Lower leg skin (tissue), 4 donors: ENCODE results near the gene FSTL5. TPM values are rescaled to one million over a fixed set of nuclear protein-coding genes. Genes with fewer than 3 reads are reported as not detected.

Experiments used
- DNase-seq, 2 donors: peaks; one replicate each; pipeline ENCODE4 v3.0.0-alpha.2; 2019; ENCODE audit warnings: low spot score in 2 of 2
- H3K4me3 ChIP-seq: fragments of 200-600 bp; sonication (generic); 2 replicates; pipeline ENCODE4 v1.5.1; 2017; ENCODE audit warnings: mild to moderate bottlenecking, low read depth; ENCODE audit not compliant: poor library complexity, severe bottlenecking
- POLR2A ChIP-seq, 2 donors: fragments of 450-650 bp; IDR thresholded peaks; one replicate each; pipeline ENCODE4 v1.6.1; 2016 to 2017; ENCODE audit warnings: antibody characterized with exemption in 2 of 2, mild to moderate bottlenecking in 1 of 2, moderate library complexity in 1 of 2
- WGBS, 2 donors: methylation state at CpG; one replicate each; pipeline ENCODE4 v1.1.5; 2018; 5-methylcytosine and 5-hydroxymethylcytosine counted together
- intact Hi-C: fragments of 100-400 bp; cut with DNase I; formaldehyde crosslinking; loops from one replicate; pipeline ENCODE4 v1.15.0; 2023; ENCODE audit warnings: low total_unique reads
- total RNA-seq, 4 donors: library from RNA; depleted of rRNA; stranded (reverse); fragments of >200 nt; gene quantifications; one replicate each; pipeline ENCODE4 v1.1.0, GENCODE V29; 2016
- TF ChIP-seq, protein P1 (sequence below), 3 donors: fragments of 450-650 bp; IDR thresholded peaks; one replicate each; pipeline ENCODE4 v1.5.1; 2016; ENCODE audit warnings: antibody characterized with exemption in 3 of 3, mild to moderate bottlenecking in 3 of 3, moderate library complexity in 2 of 3

Gene FSTL5
- total RNA-seq, 4 donors from 2014 or later: not detected

DNA sequence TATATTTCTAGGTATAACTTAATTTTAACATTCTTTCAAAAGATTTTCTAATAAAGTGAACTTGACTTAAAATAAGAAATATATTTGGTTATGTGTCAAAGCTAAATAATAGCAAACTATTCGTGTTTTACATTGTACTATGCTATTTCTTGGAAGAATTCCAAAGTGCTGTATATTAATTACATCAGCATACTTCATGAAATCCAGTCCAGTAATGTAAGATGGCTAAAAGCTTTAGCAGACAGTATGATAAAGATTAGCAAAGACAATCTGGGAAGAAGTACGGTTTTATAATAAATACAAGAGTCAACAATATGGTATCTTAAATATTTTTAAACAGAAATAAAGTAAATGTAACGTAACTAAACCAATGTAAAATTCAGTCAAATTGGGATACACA lies 125.7 kb downstream of the FSTL5 start:
- DNase-seq: no peak
- intact Hi-C loops: no loop called here
- H3K4me3 ChIP-seq: no peak overlapping the region
- WGBS, 2 donors: 59 to 60% methylated on average over 3 of the region's 3 CpGs
- TF ChIP-seq, protein P1, sequence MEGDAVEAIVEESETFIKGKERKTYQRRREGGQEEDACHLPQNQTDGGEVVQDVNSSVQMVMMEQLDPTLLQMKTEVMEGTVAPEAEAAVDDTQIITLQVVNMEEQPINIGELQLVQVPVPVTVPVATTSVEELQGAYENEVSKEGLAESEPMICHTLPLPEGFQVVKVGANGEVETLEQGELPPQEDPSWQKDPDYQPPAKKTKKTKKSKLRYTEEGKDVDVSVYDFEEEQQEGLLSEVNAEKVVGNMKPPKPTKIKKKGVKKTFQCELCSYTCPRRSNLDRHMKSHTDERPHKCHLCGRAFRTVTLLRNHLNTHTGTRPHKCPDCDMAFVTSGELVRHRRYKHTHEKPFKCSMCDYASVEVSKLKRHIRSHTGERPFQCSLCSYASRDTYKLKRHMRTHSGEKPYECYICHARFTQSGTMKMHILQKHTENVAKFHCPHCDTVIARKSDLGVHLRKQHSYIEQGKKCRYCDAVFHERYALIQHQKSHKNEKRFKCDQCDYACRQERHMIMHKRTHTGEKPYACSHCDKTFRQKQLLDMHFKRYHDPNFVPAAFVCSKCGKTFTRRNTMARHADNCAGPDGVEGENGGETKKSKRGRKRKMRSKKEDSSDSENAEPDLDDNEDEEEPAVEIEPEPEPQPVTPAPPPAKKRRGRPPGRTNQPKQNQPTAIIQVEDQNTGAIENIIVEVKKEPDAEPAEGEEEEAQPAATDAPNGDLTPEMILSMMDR (IDR thresholded peaks at IDR 0.05): no peak
- TF ChIP-seq POLR2A (IDR thresholded peaks at IDR 0.05): no peak

DNA sequence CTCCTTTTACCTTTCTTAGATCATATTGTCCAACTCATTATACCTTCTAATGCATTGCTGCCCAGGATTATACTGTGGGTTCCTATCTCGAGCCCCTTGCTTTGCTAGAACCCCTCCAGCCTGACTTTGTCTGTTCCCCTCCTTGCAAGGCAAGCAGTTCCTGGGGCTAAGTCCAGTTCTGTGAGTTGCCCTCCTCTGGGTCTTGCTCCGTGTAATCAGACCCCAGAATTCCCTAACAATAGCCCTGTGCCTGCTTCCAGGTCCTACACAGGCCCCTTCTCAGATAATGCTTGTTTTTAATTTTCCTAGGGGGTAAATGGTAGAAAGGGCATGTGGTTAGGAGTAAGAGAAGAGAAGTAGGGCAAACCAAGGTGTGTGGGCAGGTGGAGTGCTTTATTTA lies 145.9 kb downstream of the FSTL5 start:
- intact Hi-C loops: no loop called here
- TF ChIP-seq POLR2A (IDR thresholded peaks at IDR 0.05): no peak
- TF ChIP-seq, protein P1 (IDR thresholded peaks at IDR 0.05): no peak
- no peak overlapping the region for H3K4me3 ChIP-seq
- DNase-seq: no peak
- 57 to 63% methylated on average over 2 of the region's 2 CpGs for WGBS, 2 donors

DNA sequence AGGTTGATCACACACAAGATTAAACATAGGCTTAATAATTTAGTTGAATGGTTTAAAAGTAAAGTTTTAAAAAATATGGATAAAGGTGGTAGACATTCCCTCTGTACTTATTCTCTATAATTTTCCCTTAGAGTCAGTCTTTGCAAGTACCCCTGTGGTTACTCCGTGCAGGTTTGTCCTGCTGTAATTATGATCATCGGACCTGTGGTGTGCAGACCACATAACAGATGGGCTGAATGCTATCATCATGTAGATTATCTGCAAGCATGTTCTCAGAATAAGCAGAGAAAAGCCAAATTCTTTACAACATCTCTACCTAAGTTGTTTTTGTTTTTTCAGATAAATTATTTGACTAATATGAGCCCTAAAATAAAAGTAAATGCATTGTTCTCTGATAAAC lies 146.8 kb downstream of the FSTL5 start:
- intact Hi-C loops: no loop called here
- H3K4me3 ChIP-seq: no peak overlapping the region
- WGBS, 2 donors: 88 to 91% methylated on average over 2 of the region's 2 CpGs
- no peak for DNase-seq
- TF ChIP-seq POLR2A (IDR thresholded peaks at IDR 0.05): no peak
- TF ChIP-seq, protein P1 (IDR thresholded peaks at IDR 0.05): no peak

DNA sequence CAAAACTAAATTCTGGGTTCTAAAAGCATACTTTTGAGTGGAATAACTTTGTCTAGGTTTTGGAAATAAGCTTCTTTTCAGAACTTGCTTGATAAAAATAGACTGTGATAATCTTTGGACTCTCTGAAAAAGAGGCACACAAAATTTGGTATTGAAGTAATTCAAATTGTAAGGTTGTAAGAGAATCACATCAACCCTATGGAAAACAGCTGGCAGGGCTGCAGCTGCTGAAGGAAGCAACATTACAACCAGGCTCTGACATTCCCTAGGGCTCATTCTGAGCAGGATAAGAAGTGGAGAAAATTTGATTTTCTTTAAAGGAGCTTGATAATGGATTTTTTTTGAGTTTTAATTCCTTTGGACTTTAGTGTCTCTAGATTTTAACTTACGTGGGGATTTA lies 147.6 kb downstream of the FSTL5 start:
- intact Hi-C loops: no loop called here
- TF ChIP-seq POLR2A (IDR thresholded peaks at IDR 0.05): no peak
- TF ChIP-seq, protein P1 (IDR thresholded peaks at IDR 0.05): no peak
- no peak for DNase-seq
- no peak overlapping the region for H3K4me3 ChIP-seq
- WGBS, 2 donors: 0% methylated on average over 1 of the region's 1 CpG

DNA sequence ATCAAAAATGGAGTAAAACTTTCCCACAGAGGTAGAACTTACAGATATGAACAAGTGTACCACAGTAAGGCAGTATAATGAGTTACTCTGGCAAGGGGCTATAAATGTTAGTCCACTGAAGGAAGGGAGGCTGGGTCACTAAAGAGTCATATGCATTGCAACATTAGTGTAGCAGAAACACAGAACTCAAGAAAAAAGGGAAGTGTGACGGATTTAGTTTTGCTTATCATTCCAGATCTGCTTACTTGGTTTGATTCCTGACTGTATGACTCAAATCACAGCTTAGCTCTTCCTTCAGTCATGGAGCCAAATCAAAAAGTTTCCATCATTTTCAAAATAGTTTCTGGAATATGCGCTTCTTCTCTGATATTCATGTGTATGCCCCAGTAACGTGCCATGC lies 148.7 kb downstream of the FSTL5 start:
- 48 to 74% methylated on average over 3 of the region's 3 CpGs for WGBS, 2 donors
- H3K4me3 ChIP-seq: no peak overlapping the region
- TF ChIP-seq POLR2A (IDR thresholded peaks at IDR 0.05): no peak
- TF ChIP-seq, protein P1 (IDR thresholded peaks at IDR 0.05): no peak
- no peak for DNase-seq
- intact Hi-C loops: no loop called here

DNA sequence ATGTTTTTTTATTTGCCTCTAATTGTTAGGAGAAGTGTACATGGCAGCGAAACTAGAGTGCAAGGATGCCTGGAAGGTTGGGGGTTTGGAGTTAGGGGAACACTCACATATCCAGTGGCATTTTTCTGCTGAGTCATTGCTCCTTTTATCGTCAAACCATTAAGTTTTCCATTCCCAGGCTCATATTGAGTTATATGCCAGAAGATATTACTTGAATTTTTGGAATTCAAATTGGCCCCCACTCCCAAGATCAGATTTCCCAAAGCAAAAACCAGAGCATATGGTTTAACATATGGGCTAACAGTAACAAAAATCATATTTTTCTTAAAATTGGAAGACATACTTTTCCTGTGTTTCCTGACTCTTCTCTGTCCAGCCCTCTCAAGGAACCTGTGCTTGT lies 152.7 kb downstream of the FSTL5 start:
- intact Hi-C loops: no loop called here
- H3K4me3 ChIP-seq: no peak overlapping the region
- TF ChIP-seq, protein P1 (IDR thresholded peaks at IDR 0.05): no peak
- no peak for TF ChIP-seq POLR2A (IDR thresholded peaks at IDR 0.05)
- no peak for DNase-seq
- 55 to 63% methylated on average over 2 of the region's 2 CpGs for WGBS, 2 donors
